Coronary artery (tissue), 2 donors: Measurements from ENCODE around the gene PNMA6E.
"Not testable (repeated sequence)": the region's sequence is repeated elsewhere in the genome, so short reads cannot be mapped to it uniquely, and the experiment has no call there.

Experiments
- DNase-seq: peaks from one replicate; pipeline ENCODE4 v3.0.0-alpha.2; 2017; ENCODE audit warnings: low spot score
- H3K27ac ChIP-seq, 2 donors: fragments of 200-600 bp; sonication (generic); one replicate each; pipeline ENCODE4 v1.5.1; 2016 to 2019
- H3K4me3 ChIP-seq: fragments of 200-600 bp; sonication (generic); 2 replicates; pipeline ENCODE4 v1.5.1; 2016; ENCODE audit warnings: mild to moderate bottlenecking, moderate library complexity
- TF ChIP-seq, protein P1 (sequence below): fragments of 200-600 bp; sonication (generic); IDR thresholded peaks from one replicate; pipeline ENCODE4 v1.5.1; 2019; ENCODE audit warnings: antibody characterized with exemption

Gene PNMA6E

DNA sequence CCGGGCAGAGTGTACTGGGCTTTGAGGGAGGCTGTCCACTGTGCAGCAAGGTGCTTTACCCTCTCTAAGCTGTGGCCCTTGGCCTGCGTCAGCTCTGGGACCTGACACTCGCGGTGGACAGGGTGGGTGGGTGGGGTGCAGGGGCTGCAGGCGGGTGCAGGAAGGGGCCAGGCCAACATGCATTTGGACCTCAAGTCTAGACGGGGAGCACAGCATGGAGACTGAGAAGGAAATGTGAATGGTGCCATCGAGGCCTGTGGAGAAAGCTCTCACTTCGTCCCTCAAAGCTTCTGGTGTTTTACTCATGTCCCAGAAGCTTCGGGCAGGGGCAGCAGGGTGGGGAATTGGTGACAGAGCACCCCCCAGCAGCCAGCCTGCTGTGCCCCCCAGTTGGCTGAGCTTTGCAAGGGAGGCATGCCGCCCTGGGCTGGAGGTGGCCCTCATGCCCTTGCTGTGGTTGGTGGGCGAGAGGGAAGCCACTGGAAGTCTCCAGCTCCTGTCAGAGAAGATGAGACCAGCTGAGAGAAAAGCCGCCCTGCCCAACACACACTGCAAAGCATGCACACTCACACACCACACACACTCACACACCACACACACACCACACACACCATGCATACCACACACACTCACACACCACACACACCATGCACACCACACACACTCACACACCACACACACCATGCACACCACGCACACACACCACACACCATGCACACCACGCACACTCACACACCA is 12.3 kb downstream of the PNMA6E start:
- peak; percentile 63 for DNase-seq
- TF ChIP-seq, protein P1, sequence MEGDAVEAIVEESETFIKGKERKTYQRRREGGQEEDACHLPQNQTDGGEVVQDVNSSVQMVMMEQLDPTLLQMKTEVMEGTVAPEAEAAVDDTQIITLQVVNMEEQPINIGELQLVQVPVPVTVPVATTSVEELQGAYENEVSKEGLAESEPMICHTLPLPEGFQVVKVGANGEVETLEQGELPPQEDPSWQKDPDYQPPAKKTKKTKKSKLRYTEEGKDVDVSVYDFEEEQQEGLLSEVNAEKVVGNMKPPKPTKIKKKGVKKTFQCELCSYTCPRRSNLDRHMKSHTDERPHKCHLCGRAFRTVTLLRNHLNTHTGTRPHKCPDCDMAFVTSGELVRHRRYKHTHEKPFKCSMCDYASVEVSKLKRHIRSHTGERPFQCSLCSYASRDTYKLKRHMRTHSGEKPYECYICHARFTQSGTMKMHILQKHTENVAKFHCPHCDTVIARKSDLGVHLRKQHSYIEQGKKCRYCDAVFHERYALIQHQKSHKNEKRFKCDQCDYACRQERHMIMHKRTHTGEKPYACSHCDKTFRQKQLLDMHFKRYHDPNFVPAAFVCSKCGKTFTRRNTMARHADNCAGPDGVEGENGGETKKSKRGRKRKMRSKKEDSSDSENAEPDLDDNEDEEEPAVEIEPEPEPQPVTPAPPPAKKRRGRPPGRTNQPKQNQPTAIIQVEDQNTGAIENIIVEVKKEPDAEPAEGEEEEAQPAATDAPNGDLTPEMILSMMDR: no peak
- Histone ChIP-seq H3K27ac (no peak overlapping the region), H3K4me3 (no peak overlapping the region)

DNA sequence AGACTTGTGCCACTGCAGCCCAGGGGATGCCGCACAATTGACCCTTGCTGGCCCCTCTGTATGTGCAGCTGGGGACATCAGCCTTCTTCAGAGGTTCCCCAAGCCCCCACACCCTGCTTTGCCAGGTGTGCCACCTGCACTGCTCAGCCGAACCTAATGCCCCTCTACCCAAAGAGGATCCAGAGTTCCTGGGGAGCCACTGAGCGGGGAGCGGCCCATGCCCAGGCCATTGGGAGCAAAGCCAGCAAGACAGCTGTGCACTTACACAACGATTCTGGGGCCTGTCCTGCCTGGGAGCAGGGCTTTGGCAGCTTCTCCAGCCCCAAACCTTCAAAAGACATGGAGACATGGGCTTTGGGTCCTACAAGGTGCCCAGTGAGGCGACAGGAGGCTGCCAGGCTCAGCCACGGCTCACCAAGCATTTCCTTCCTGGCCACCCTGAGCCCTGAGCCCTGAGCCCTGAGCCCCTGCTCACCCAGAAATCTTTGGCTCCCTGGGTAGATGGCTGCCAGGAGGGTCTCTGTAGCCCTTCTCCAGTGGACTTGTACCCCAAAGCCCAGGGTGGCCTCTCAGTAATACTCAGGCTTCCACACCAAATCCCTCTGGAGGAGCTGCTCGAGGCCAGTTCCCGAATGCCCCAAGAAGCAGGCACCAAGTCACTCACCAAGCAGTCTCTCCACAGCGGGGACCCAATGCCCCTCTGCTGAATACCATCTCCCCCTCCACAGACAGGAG is 13.0 kb downstream of the PNMA6E start:
- TF ChIP-seq, protein P1: no peak
- Histone ChIP-seq H3K4me3 (no peak overlapping the region), H3K27ac (no peak overlapping the region)
- peak; percentile 68 for DNase-seq

DNA sequence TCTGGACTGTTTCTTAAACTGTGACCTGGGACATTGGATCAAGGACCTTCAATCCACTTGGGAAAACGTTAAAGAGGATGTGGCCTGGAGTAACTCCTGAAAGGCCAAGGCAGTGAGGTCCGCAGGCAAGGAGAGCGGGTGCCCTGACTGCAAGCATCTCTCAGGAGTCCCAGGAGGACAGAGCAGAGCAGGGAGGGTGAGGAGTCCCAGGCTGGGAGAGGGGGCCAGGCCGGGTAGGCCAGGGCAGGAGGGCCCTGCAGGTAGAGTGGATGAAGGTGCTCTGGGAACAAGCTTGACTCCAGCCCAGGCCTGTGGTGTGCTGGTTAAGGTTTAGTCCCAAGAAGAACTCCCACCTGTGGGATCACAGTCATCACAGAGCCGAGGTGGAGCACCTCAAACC is 13.8 kb downstream of the PNMA6E start:
- TF ChIP-seq, protein P1: no peak
- no peak overlapping the region for H3K4me3 ChIP-seq
- no peak overlapping the region for H3K27ac ChIP-seq
- peak; percentile 59 for DNase-seq

GRCh38 chrX:153386097-153386496 is 15.1 kb downstream of the PNMA6E start:
- no peak overlapping the region for H3K27ac ChIP-seq
- TF ChIP-seq, protein P1: no peak
- DNase-seq: no peak
- H3K4me3 ChIP-seq: no peak overlapping the region

DNA sequence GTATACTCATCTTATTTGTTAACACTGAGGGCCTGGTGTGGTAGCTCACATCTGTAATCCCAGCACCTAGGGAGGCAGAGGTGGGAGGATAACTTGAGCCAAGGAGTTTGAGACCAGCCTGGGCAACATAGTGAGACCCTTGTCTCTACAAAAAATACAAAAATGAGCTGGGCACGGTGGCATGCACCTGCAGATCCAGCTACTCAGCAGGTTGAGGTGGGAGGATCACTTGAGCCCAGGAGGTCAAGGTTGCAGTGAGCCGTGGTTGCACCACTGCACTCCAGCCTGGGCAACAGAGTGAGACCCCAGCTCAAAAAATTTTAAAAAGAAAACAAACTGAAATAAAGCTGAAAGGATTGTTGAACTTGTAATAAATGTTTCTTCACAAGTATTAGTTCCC is 16.2 kb downstream of the PNMA6E start:
- DNase-seq, H3K27ac ChIP-seq, H3K4me3 ChIP-seq: not testable (repeated sequence)

DNA sequence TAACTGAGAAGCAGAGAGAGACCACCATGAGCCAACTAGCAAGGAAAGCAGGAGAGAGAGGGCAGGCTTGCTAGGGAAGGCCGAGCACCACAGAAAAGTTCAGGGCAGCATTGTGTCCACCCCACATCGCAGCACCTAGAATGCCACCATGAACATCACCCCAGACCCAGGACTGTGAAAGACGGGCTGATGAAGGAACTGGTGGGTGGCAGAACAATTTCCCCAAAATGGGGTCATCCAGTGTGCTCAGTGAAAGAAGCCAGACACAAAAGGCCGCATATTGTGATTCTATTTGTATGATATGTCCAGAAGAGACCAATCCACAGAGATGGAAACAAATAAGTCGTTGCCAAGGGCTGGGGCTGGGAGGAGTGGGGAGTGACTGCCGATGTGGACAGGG is 16.8 kb downstream of the PNMA6E start:
- H3K27ac ChIP-seq: no peak overlapping the region
- peak; percentile 53 for DNase-seq
- H3K4me3 ChIP-seq: no peak overlapping the region
- TF ChIP-seq, protein P1: no peak

- no peak for DNase-seq
- TF ChIP-seq, protein P1: no peak
- Histone ChIP-seq H3K4me3 (no peak overlapping the region), H3K27ac (no peak overlapping the region)
Measured at GRCh38 chrX:153382563-153383482, 18.3 kb downstream of the PNMA6E start.
